Measurements from ENCODE around the gene P2RX4.

GRCh38 chr12:121176826-121177529 lies 33.0 kb upstream of the P2RX4 start:
- TF ChIP-seq CTCF (conservative IDR thresholded peaks at IDR 0.05 in 1 of 2, IDR thresholded peaks at IDR 0.05 in 1 of 2; ENCODE audit: extremely low read depth in 1 of 2, insufficient read depth in 1 of 2, low read depth in 1 of 2, low read length in 2 of 2): no peak
- TF ChIP-seq EZH2 (IDR thresholded peaks at IDR 0.05; ENCODE audit: borderline replicate concordance, low read length): no peak
